GM06990 (cell line): ENCODE data around the gene IQGAP3.

ENCODE experiments used
- DNase-seq: peaks from one replicate; pipeline ENCODE4 v3.0.0-alpha.2; 2011; ENCODE audit not compliant: insufficient read length; ENCODE audit errors: extremely low read depth
- H3K27me3 ChIP-seq: replicated peaks from 2 replicates; pipeline ENCODE4 v1.6.0; 2011; ENCODE audit warnings: low read length; ENCODE audit not compliant: control insufficient read depth, insufficient read depth
- H3K36me3 ChIP-seq: 2 replicates; pipeline ENCODE4 v1.5.1; 2011; ENCODE audit warnings: low read length; ENCODE audit not compliant: control insufficient read depth, insufficient read depth
- H3K4me3 ChIP-seq: replicated peaks from 2 replicates; pipeline ENCODE4 v1.5.1; 2011; ENCODE audit warnings: low read depth, mild to moderate bottlenecking, control low read depth, low read length
- CTCF ChIP-seq: IDR thresholded peaks from 2 replicates; pipeline ENCODE4 v1.5.1; 2011; ENCODE audit warnings: low read length, control low read depth, mild to moderate bottlenecking, inconsistent platforms; ENCODE audit not compliant: insufficient read depth, poor library complexity, severe bottlenecking

The IQGAP3 gene

DNA sequence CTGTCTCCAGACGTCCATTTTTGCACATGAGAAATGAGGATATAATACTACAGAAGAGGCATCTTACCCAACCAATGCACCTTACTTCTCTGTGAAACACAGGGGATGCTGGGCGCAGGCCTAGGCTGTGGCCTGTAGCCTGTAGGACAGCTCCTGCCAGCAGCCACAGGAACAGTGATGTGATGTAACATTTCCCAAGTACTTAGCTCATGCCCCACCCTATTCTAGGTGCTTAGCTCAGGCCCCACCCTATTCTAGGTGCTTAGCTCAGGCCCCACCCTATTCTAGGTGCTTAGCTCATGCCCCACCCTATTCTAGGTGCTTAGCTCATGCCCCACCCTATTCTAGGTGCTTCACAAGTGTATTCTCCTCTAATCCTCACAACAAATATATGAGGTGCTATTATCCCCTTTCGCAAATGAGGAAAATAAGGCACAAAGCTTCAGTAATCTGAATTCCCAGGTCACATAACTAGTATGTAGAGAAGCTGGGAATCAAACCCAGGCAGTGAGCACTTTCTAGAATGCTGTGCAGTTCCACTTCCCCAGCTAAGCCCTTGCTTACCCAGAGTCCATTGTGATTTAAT, 14.6 kb upstream of the IQGAP3 start:
- Histone ChIP-seq H3K36me3 (no peaks in the 10 kb centered on the region), H3K27me3 (no peaks in the 10 kb centered on the region), H3K4me3 (no peak overlapping the region)
- DNase-seq = no peak
- no peak for TF ChIP-seq CTCF

DNA sequence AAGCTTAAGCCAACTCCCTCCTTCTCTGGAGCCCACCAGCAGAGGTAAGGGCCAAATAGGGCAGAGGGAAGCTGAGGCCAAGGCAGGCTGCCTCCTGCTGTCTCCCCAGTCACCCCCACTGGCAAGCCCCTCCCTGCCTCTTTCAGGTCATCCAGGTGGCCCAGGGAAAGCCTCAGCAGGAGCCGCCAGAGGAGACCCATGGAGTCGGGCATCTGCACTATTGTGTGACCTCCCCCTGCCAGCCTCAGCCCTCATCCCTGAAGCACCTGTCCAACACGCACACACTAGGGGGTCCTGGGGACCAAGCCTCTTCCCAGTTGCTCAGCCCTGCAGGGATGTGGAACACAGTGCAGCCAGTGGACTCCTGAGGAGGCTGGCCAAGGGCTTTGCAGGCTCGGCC, 14.0 kb upstream of the IQGAP3 start:
- Histone ChIP-seq H3K4me3 (no peak overlapping the region), H3K27me3 (no peaks in the 10 kb centered on the region), H3K36me3 (no peaks in the 10 kb centered on the region)
- TF ChIP-seq CTCF = no peak
- DNase-seq = no peak

DNA sequence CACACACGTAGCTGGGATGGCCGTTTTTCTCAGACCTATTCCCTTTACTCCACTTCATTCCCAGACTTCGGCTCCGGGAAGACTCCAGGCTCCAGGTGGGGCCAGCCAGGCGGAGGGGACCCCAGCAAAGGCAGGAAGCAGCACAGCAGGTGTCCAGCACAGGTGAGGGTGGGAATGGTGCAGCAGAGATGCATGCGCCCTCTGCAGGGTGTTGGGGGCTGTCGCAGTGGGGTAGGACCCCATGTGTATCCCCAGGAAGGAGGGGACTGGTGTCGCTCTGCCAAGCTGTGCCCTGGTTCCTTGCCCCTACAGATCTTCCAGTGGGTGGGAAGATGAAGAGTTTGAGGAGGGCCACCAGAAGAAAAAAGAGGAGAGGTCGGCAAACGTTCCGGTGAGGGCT, 12.4 kb upstream of the IQGAP3 start:
- Histone ChIP-seq H3K36me3 (no peaks in the 10 kb centered on the region), H3K27me3 (no peaks in the 10 kb centered on the region), H3K4me3 (no peak overlapping the region)
- TF ChIP-seq CTCF = peak; percentile 62
- DNase-seq = no peak

GRCh38 chr1:156583821-156584622, 11.7 kb upstream of the IQGAP3 start:
- Histone ChIP-seq H3K27me3 (no peaks in the 10 kb centered on the region), H3K4me3 (no peak overlapping the region), H3K36me3 (no peaks in the 10 kb centered on the region)
- no peak for DNase-seq
- TF ChIP-seq CTCF = peak; percentile 85

DNA sequence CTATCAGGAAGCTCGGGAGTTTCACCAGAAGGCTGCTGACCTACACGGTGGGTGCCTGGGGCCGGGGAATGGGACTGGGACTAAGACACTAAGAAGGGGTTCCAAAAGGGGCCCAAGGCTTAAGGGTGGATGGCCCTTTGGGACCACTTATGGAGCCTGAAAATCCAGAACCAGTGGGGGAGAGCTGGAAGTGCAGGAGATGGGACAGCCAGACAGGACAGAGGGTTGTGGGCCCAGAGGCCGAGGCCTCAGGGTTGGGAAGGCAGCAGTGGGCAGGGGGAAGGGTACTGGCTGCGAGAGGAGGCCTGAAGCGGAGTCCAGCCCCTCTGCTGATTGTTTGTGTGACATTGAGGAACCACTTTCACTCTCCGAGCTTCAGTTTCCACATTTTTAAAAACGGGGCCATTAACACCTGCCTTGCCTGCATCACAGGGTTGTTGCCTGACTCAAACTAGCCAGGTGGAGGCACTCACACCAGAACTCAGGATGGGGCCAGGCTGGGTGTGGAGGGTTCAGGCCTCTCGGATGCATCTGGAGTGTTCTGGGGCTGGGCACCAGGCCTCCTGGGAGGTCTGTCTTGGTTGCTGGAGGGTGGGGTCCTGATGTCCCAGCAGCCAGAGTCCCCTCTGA, 10.1 kb upstream of the IQGAP3 start:
- DNase-seq = no peak
- H3K4me3 ChIP-seq = no peak overlapping the region
- H3K36me3 ChIP-seq = no peaks in the 10 kb centered on the region
- TF ChIP-seq CTCF = no peak
- H3K27me3 ChIP-seq = no peaks in the 10 kb centered on the region
